H9 (cell line): ENCODE results near the gene SRD5A3. TPM values are rescaled to one million over a fixed set of nuclear protein-coding genes. Genes with fewer than 3 reads are reported as not detected.

ENCODE experiments used
- DNase-seq: peaks from one replicate; pipeline ENCODE4 v3.0.0-alpha.2; 2017
- H2AFZ ChIP-seq: one replicate; pipeline ENCODE4 v1.6.1; 2013; ENCODE audit warnings: mild to moderate bottlenecking, low read length, control low read depth, moderate library complexity
- H2AK5ac ChIP-seq: 2 replicates; pipeline ENCODE4 v1.6.1; 2013; ENCODE audit warnings: low read length, control low read depth, mixed read lengths; ENCODE audit not compliant: insufficient read length
- H2BK120ac ChIP-seq: one replicate; pipeline ENCODE4 v1.6.1; 2013; ENCODE audit warnings: low read depth, mild to moderate bottlenecking, low read length, control low read depth, inconsistent platforms; ENCODE audit not compliant: poor library complexity, severe bottlenecking
- H2BK12ac ChIP-seq: 2 replicates; pipeline ENCODE4 v1.6.1; 2013; ENCODE audit warnings: low read length, control low read depth, mixed read lengths, low read depth; ENCODE audit not compliant: insufficient read length
- H2BK15ac ChIP-seq: 2 replicates; pipeline ENCODE4 v1.6.1; 2013; ENCODE audit warnings: low read depth, low read length, control low read depth
- H2BK20ac ChIP-seq: one replicate; pipeline ENCODE4 v1.6.1; 2013; ENCODE audit warnings: low read depth, mild to moderate bottlenecking, low read length, control low read depth, inconsistent platforms; ENCODE audit not compliant: poor library complexity, severe bottlenecking
- H2BK5ac ChIP-seq: 2 replicates; pipeline ENCODE4 v1.6.1; 2013; ENCODE audit warnings: low read length, control low read depth, mixed read lengths; ENCODE audit not compliant: insufficient read length
- H3K14ac ChIP-seq: 2 replicates; pipeline ENCODE4 v1.6.1; 2013; ENCODE audit warnings: low read length, control low read depth; ENCODE audit not compliant: insufficient read depth
- H3K18ac ChIP-seq: 2 replicates; pipeline ENCODE4 v1.6.1; 2013; ENCODE audit warnings: low read depth, mild to moderate bottlenecking, mixed read lengths, low read length, control low read depth; ENCODE audit not compliant: insufficient read length
- H3K23ac ChIP-seq: 2 replicates; pipeline ENCODE4 v1.6.1; 2013; ENCODE audit warnings: low read length, control low read depth, mixed read lengths, low read depth; ENCODE audit not compliant: insufficient read length
- H3K23me2 ChIP-seq: 2 replicates; pipeline ENCODE4 v1.6.1; 2013; ENCODE audit warnings: low read depth, mild to moderate bottlenecking, mixed read lengths, low read length, control low read depth; ENCODE audit not compliant: insufficient read length, poor library complexity, severe bottlenecking
- H3K27ac ChIP-seq: 2 replicates; pipeline ENCODE4 v1.5.1; 2013; ENCODE audit warnings: low read length, control low read depth, mixed read lengths, low read depth; ENCODE audit not compliant: insufficient read length
- H3K27me3 ChIP-seq: 2 replicates; pipeline ENCODE4 v1.6.1; 2013; ENCODE audit warnings: low read length, control low read depth, inconsistent platforms; ENCODE audit not compliant: insufficient read depth
- H3K4ac ChIP-seq: 2 replicates; pipeline ENCODE4 v1.6.1; 2013; ENCODE audit warnings: low read depth, mild to moderate bottlenecking, control low read depth, inconsistent platforms, low read length, moderate library complexity
- H3K4me1 ChIP-seq: 2 replicates; pipeline ENCODE4 v1.6.1; 2013; ENCODE audit warnings: low read length, control low read depth, inconsistent platforms; ENCODE audit not compliant: insufficient read depth
- H3K4me2 ChIP-seq: 2 replicates; pipeline ENCODE4 v1.6.1; 2013; ENCODE audit warnings: low read length, control low read depth, mixed read lengths; ENCODE audit not compliant: insufficient read length, insufficient read depth
- H3K56ac ChIP-seq: 2 replicates; pipeline ENCODE4 v1.6.1; 2013; ENCODE audit warnings: low read depth, mild to moderate bottlenecking, mixed read lengths, low read length, control low read depth; ENCODE audit not compliant: insufficient read length
- H3K79me1 ChIP-seq: 2 replicates; pipeline ENCODE4 v1.6.1; 2013; ENCODE audit warnings: low read depth, mild to moderate bottlenecking, moderate library complexity, low read length, control low read depth, inconsistent platforms; ENCODE audit not compliant: insufficient read depth, poor library complexity, severe bottlenecking
- H3K79me2 ChIP-seq: 2 replicates; pipeline ENCODE4 v1.6.1; 2013; ENCODE audit warnings: low read length, control low read depth, inconsistent platforms; ENCODE audit not compliant: insufficient read depth
- H3K9ac ChIP-seq: 2 replicates; pipeline ENCODE4 v1.6.1; 2013; ENCODE audit warnings: low read length, control low read depth, mixed read lengths; ENCODE audit not compliant: insufficient read length; ENCODE audit errors: extremely low read depth
- H3K9me3 ChIP-seq: one replicate; pipeline ENCODE4 v1.6.1; 2013; ENCODE audit warnings: low read depth, low read length, inconsistent platforms; ENCODE audit not compliant: control insufficient read depth
- H3T11ph ChIP-seq: one replicate; pipeline ENCODE4 v1.6.1; 2013; ENCODE audit warnings: mild to moderate bottlenecking, low read length, control low read depth, inconsistent platforms
- H4K20me1 ChIP-seq: one replicate; pipeline ENCODE4 v1.6.1; 2013; ENCODE audit not compliant: control insufficient read depth, insufficient read length, insufficient read depth
- H4K5ac ChIP-seq: 2 replicates; pipeline ENCODE4 v1.6.1; 2013; ENCODE audit warnings: low read depth, mild to moderate bottlenecking, mixed read lengths, low read length, control low read depth; ENCODE audit not compliant: insufficient read length
- H4K8ac ChIP-seq: replicated peaks from 2 replicates; pipeline ENCODE4 v1.6.1; 2013; ENCODE audit warnings: low read length, control low read depth, mixed read lengths, low read depth; ENCODE audit not compliant: insufficient read length
- H4K91ac ChIP-seq: 2 replicates; pipeline ENCODE4 v1.6.1; 2013; ENCODE audit warnings: low read depth, mild to moderate bottlenecking, moderate library complexity, mixed read lengths, low read length, control low read depth; ENCODE audit not compliant: insufficient read length
- H3K27ac Mint-ChIP-seq, 3 experiments: 2 replicates in 2 of 3; 3 replicates in 1 of 3; pipeline ENCODE4 v1.8.0; 2020 to 2021; ENCODE audit warnings: mixed read lengths in 3 of 3, mild to moderate bottlenecking in 1 of 3, moderate library complexity in 1 of 3
- H3K27me3 Mint-ChIP-seq: 2 replicates; pipeline ENCODE4 v1.8.0; 2021; ENCODE audit warnings: low read depth, mild to moderate bottlenecking, moderate library complexity, mixed read lengths
- H3K36me3 Mint-ChIP-seq, 3 experiments: 2 replicates in 2 of 3; 3 replicates in 1 of 3; pipeline ENCODE4 v1.8.0; 2020 to 2021; ENCODE audit warnings: low read depth in 3 of 3, mixed read lengths in 3 of 3; ENCODE audit not compliant: insufficient read depth in 1 of 3
- H3K4me1 Mint-ChIP-seq, 2 experiments: 2 replicates each; pipeline ENCODE4 v1.8.0; 2020; ENCODE audit warnings: mixed read lengths in 2 of 2
- H3K4me3 Mint-ChIP-seq, 2 experiments: 2 replicates in 1 of 2; 3 replicates in 1 of 2; pipeline ENCODE4 v1.8.0; 2020 to 2021; ENCODE audit warnings: mild to moderate bottlenecking in 2 of 2, mixed read lengths in 2 of 2, moderate library complexity in 1 of 2
- H3K9me3 Mint-ChIP-seq, 2 experiments: 2 replicates in 1 of 2; 3 replicates in 1 of 2; pipeline ENCODE4 v1.8.0; 2020; ENCODE audit warnings: mild to moderate bottlenecking in 2 of 2, mixed read lengths in 2 of 2, moderate library complexity in 1 of 2
- CTCF ChIP-seq: fragments of 200-600 bp; sonication (generic); conservative IDR thresholded peaks from 3 replicates; pipeline ENCODE4 v1.8.0; 2021; ENCODE audit warnings: antibody characterized with exemption, mild to moderate bottlenecking
- WGBS: extraction: QIAGEN DNeasy Blood & Tissue Kit; methylation state at CpG from one replicate; pipeline ENCODE4 v1.1.7; 2013; ENCODE audit warnings: missing lambda C conversion rate, low lambda C conversion rate, mixed read lengths; ENCODE audit not compliant: insufficient read length; ENCODE audit errors: extremely low coverage; 5-methylcytosine and 5-hydroxymethylcytosine counted together
- total RNA-seq: library from RNA; stranded (reverse); gene quantifications from 2 replicates; pipeline ENCODE4 v1.2.1, GENCODE V29; 2021

SRD5A3 gene
- total RNA-seq, 1 experiment from 2014 or later, result 35.0 TPM

- H3K9me3 Mint-ChIP-seq, result no peaks in the 10 kb centered on the region
- Histone ChIP-seq H3K23me2 (no peaks in the 10 kb centered on the region), H3K23ac (no peak overlapping the region), H3K9me3 (no peaks in the 10 kb centered on the region), H3K4ac (no peak overlapping the region), H4K20me1 (no peaks in the 10 kb centered on the region), H3K18ac (no peak overlapping the region), H3K27me3 (no peaks in the 10 kb centered on the region), H4K91ac (no peak overlapping the region), H3K27ac (no peak overlapping the region), H3K79me2 (no peaks in the 10 kb centered on the region), H2AFZ (no peak overlapping the region), H2BK120ac (no peak overlapping the region), H3K9ac (no peak overlapping the region), H4K5ac (no peak overlapping the region), H3K14ac (no peak overlapping the region), H4K8ac (no peak overlapping the region), H2AK5ac (no peak overlapping the region), H2BK12ac (no peak overlapping the region), H3K4me2 (no peak overlapping the region), H3T11ph (no peak overlapping the region), H2BK15ac (no peak overlapping the region), H3K4me1 (peaks cover 12% of the 10 kb centered on the region), H2BK5ac (no peak overlapping the region), H3K79me1 (no peaks in the 10 kb centered on the region), H3K56ac (no peak overlapping the region), H2BK20ac (no peak overlapping the region)
- peaks cover 9 to 33% (median 26%) of the 10 kb centered on the region in 3 experiments for H3K36me3 Mint-ChIP-seq
- peak overlapping the region; percentile 68 to 96 (median 85); a peak in 6 of 7 replicates for H3K27ac Mint-ChIP-seq
- H3K4me1 Mint-ChIP-seq, result peaks cover 38 to 39% of the 10 kb centered on the region in 2 experiments
- no peaks in the 10 kb centered on the region for H3K27me3 Mint-ChIP-seq
- DNase-seq, result no peak
- H3K4me3 Mint-ChIP-seq, result peak overlapping the region in 1 of 2 experiments; percentile 35; a peak in 2 of 5 replicates
- WGBS, result no CpG with 5 or more reads among the region's 9 CpGs
- no peak for TF ChIP-seq CTCF
Measured at GRCh38 chr4:55364691-55365344, 18.8 kb downstream of the SRD5A3 start.
